Heart right ventricle (tissue), 16 donors: ENCODE data around the gene TMEM53. TPM values are rescaled to one million over a fixed set of nuclear protein-coding genes. Genes with fewer than 3 reads are reported as not detected.

Source experiments
- ATAC-seq, 8 donors: fragments of 200-7000 bp; cut with Tn5 transposase; one replicate each; pipeline ENCODE4 v1.9.1; 2020; ENCODE audit warnings: mild to moderate bottlenecking in 8 of 8, moderate library complexity in 8 of 8, moderate number of reproducible peaks in 1 of 8
- DNase-seq, 2 donors: peaks; one replicate each; pipeline ENCODE4 v3.0.0-alpha.2; 2020
- H3K27ac ChIP-seq, 10 donors: fragments of 200-600 bp; sonication (generic) in 2 of 10; one replicate each; pipeline versions ENCODE4 v1.5.0 to v1.8.0; 2020 to 2022; ENCODE audit warnings: mild to moderate bottlenecking in 3 of 10
- H3K27me3 ChIP-seq, 7 donors: fragments of 200-600 bp; one replicate each; pipeline ENCODE4 v1.8.0; 2021 to 2022; ENCODE audit warnings: mild to moderate bottlenecking in 2 of 7
- H3K36me3 ChIP-seq, 9 donors: fragments of 200-600 bp; sonication (generic) in 1 of 9; one replicate each; pipeline versions ENCODE4 v1.5.0 to v1.8.0; 2020 to 2022; ENCODE audit warnings: mild to moderate bottlenecking in 2 of 9
- H3K4me1 ChIP-seq, 9 donors: fragments of 200-600 bp; sonication (generic) in 1 of 9; one replicate each; pipeline versions ENCODE4 v1.5.0 to v1.8.0; 2020 to 2022; ENCODE audit warnings: mild to moderate bottlenecking in 4 of 9
- H3K4me3 ChIP-seq, 10 donors: fragments of 200-600 bp; sonication (generic) in 2 of 10; one replicate each; pipeline versions ENCODE4 v1.5.0 to v1.8.0; 2020 to 2022; ENCODE audit warnings: mild to moderate bottlenecking in 7 of 10, moderate library complexity in 2 of 10
- H3K9me3 ChIP-seq, 11 donors: fragments of 200-600 bp in 10 of 11; sonication (generic) in 2 of 11; one replicate each; pipeline versions ENCODE4 v1.5.0 to v1.8.0; 2013 to 2022; ENCODE audit warnings: mild to moderate bottlenecking in 2 of 11, control low read depth in 1 of 11, moderate library complexity in 1 of 11
- WGBS, 2 donors: extraction: QIAGEN DNeasy Blood & Tissue Kit; methylation state at CpG; one replicate each; pipeline ENCODE4 v1.1.7; 2013; ENCODE audit warnings: inconsistent platforms in 1 of 2; 5-methylcytosine and 5-hydroxymethylcytosine counted together
- intact Hi-C, 10 donors: fragments of 100-400 bp; cut with DNase I; formaldehyde crosslinking; loops; one replicate each; pipeline versions ENCODE4 v1.11.1 to v1.14.2; 2022
- polyA plus RNA-seq, 2 donors: library from polyadenylated mRNA; stranded (reverse); fragments of 200-250 nt; gene quantifications; one replicate each; pipeline ENCODE4 v1.2.3, GENCODE V29; 2013
- total RNA-seq, 10 donors: library from RNA; stranded (reverse); fragmentation: NEBNext Ultra II Directional in 3 of 10; extraction: Animal tissue kit (Norgen Biotek cat#: 25700) in 3 of 10; gene quantifications; one replicate each; pipeline versions ENCODE4 v1.2.1 to v1.2.4, GENCODE V29; 2021 to 2023
- TF ChIP-seq, protein P1 (sequence below), 9 donors: fragments of 200-600 bp; sonication (generic) in 2 of 9; IDR thresholded peaks; one replicate each; pipeline versions ENCODE4 v1.5.0 to v1.8.0; 2021 to 2022; ENCODE audit warnings: antibody characterized with exemption in 9 of 9, mild to moderate bottlenecking in 5 of 9, moderate library complexity in 1 of 9
- donor health status: Arrhythmogenic right ventricular cardiomyopathy.
- donor health status: ischemic (EF 13 %, LVEDD 7.1; RV severe dilation, severe dysfunction).
- donor health status: healthy with polysubstance abuse.
- donor health status: DM: no; HTN: yes; CAD: no.
- donor health status: DM: no; HTN: no; CAD: no.
- donor health status: ischemic (EF 25% LVEDD 6.9; RV normal size, moderate dysfunction).
- donor health status: ischemic (EF 25% LVEDD 5.7; RV mildly dilated, moderate dysfunction).
- donor health status: healthy.
- donor health status: DM: yes; HTN: yes; CAD: no.
- donor health status: Ischemic cardiomyopathy.
- donor health status: ischemic (EF 35%, LVEDD 5.7; RV mildly dilated, moderate dysfunction).
- donor health status: nonischemic (EF 11% LVEDD 7.7; RV severe dilation, severe dysfunction).
- donor health status: DM: yes; HTN: yes; CAD: no.
- donor health status: PGD.
- donor health status: ischemic (EF 29% LVEDD 5.4; RV normal size, mild dysfunction).
- donor health status: nonischemic (EF 23%, LVEDD 6.1; RV moderate dilation, normal function).

The TMEM53 gene
- total and polyA plus RNA-seq, 12 donors = 6.6 to 21.0 (median 12.2) TPM

DNA sequence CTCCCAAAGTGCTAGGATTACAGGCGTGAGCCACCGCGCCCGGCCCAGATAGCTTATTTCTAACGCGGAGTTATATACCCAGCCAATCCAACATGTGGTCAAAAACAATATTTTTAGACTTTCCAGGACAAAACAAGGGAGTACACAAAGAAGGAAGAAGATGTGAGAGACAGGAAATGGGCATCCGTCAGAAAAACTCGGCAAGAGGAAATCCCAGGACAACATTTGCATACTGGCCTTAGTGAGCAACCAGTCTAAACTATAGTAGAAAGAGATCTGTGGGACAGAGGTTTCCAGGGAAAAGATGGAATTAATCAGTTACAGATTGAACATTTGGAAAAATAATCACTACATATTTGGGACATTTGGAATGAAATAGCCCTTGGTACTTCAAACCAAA is 11.6 kb upstream of the TMEM53 start:
- H3K27ac ChIP-seq = no peak overlapping the region
- no peaks in the 10 kb centered on the region for H3K36me3 ChIP-seq
- no peak for DNase-seq
- ATAC-seq = no peak
- WGBS, 2 donors = 73 to 78% methylated on average over 8 of the region's 8 CpGs
- intact Hi-C loops = no loop called here
- H3K4me1 ChIP-seq = peaks cover 0 to 10% (median 0%) of the 10 kb centered on the region in 9 donors
- H3K27me3 ChIP-seq = no peaks in the 10 kb centered on the region
- no peak overlapping the region for H3K4me3 ChIP-seq
- no peaks in the 10 kb centered on the region for H3K9me3 ChIP-seq
- TF ChIP-seq, protein P1, sequence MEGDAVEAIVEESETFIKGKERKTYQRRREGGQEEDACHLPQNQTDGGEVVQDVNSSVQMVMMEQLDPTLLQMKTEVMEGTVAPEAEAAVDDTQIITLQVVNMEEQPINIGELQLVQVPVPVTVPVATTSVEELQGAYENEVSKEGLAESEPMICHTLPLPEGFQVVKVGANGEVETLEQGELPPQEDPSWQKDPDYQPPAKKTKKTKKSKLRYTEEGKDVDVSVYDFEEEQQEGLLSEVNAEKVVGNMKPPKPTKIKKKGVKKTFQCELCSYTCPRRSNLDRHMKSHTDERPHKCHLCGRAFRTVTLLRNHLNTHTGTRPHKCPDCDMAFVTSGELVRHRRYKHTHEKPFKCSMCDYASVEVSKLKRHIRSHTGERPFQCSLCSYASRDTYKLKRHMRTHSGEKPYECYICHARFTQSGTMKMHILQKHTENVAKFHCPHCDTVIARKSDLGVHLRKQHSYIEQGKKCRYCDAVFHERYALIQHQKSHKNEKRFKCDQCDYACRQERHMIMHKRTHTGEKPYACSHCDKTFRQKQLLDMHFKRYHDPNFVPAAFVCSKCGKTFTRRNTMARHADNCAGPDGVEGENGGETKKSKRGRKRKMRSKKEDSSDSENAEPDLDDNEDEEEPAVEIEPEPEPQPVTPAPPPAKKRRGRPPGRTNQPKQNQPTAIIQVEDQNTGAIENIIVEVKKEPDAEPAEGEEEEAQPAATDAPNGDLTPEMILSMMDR (IDR thresholded peaks at IDR 0.05) = no peak

DNA sequence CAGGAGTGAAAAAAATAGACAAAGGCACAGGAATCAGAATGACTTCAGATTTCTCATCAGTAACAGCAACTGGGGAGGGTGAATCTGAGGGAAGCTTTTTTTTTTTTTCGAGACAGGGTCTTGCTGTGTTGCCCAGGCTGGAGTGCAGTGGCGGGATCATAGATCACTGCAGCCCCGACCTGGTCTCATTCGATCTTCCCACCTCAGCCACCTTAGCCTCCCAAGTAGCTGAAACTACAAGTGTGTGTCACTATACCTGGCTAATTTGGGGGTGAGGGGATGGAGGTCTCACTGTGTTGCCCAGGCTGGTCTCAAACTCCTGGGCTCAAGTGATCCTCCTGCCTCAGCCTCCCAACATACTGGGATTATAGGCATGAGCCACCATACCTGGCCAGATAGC is 10.9 kb upstream of the TMEM53 start:
- DNase-seq (no peak), ATAC-seq (no peak)
- TF ChIP-seq, protein P1 (IDR thresholded peaks at IDR 0.05) = no peak
- H3K9me3 ChIP-seq = no peaks in the 10 kb centered on the region
- no peaks in the 10 kb centered on the region for H3K27me3 ChIP-seq
- 97 to 98% methylated on average over 4 of the region's 4 CpGs for WGBS, 2 donors
- H3K4me3 ChIP-seq = no peak overlapping the region
- intact Hi-C loops = no loop called here
- H3K27ac ChIP-seq = no peak overlapping the region
- H3K4me1 ChIP-seq = peaks cover 0 to 10% (median 0%) of the 10 kb centered on the region in 9 donors
- H3K36me3 ChIP-seq = no peaks in the 10 kb centered on the region

DNA sequence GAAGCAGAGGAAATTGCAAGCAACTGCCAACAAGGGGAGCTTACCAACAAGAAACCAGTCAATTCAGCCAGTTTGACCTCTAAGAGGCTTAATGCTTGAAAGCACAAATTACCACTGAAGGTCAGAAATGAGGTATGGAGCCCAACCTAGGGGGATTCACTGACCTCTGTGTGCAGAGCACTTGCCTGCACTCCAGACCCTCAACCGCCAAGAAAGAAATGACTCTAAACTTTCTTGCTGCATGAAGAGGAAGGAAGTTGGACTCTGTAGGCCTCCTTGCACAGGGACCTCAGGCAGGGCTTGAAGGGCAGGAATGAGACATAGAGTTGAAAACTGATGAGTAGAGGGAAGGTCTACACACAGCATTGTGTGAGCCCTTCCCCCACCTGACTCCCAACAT is 10.2 kb upstream of the TMEM53 start:
- Histone ChIP-seq H3K27me3 (no peaks in the 10 kb centered on the region), H3K9me3 (no peaks in the 10 kb centered on the region), H3K27ac (no peak overlapping the region), H3K4me1 (peaks cover 0 to 10% (median 0%) of the 10 kb centered on the region in 9 donors), H3K4me3 (no peak overlapping the region), H3K36me3 (no peaks in the 10 kb centered on the region)
- DNase-seq (no peak), ATAC-seq (no peak)
- WGBS, 2 donors = 82 to 100% methylated on average over 1 of the region's 1 CpG
- intact Hi-C loops = no loop called here
- TF ChIP-seq, protein P1 (IDR thresholded peaks at IDR 0.05) = no peak

DNA sequence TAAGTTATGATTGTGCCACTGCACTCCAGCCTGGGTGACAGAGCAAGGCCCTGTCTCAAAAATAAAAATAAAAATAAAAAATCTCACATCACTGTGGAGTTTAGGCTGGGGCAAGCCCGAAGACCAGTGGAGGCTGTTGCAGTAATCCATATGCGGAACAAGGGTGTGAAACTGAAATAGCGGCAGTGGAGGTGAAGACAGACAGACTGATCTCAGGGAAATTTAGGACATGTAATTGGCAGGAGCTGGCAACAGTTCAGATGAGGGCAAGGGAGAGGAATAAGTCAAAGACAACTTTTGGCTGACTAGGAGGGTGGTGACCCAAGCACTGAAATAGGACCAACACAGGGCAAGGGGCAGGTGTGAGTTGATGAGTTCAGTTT is 8.6 kb upstream of the TMEM53 start:
- no peaks in the 10 kb centered on the region for H3K36me3 ChIP-seq
- TF ChIP-seq, protein P1 (IDR thresholded peaks at IDR 0.05) = no peak
- no peak for DNase-seq
- H3K27me3 ChIP-seq = no peaks in the 10 kb centered on the region
- H3K4me1 ChIP-seq = peaks cover 0 to 21% (median 3%) of the 10 kb centered on the region in 9 donors
- ATAC-seq = no peak
- intact Hi-C loops = no loop called here
- H3K9me3 ChIP-seq = no peaks in the 10 kb centered on the region
- H3K4me3 ChIP-seq = no peak overlapping the region
- 94 to 97% methylated on average over 3 of the region's 3 CpGs for WGBS, 2 donors
- no peak overlapping the region for H3K27ac ChIP-seq
